ENCODE measurements around the gene LMBRD2. TPM values are rescaled to one million over a fixed set of nuclear protein-coding genes. Genes with fewer than 3 reads are reported as not detected.

Gene LMBRD2
- total RNA-seq, 1 experiment from 2014 or later, result 5.6 TPM

DNA sequence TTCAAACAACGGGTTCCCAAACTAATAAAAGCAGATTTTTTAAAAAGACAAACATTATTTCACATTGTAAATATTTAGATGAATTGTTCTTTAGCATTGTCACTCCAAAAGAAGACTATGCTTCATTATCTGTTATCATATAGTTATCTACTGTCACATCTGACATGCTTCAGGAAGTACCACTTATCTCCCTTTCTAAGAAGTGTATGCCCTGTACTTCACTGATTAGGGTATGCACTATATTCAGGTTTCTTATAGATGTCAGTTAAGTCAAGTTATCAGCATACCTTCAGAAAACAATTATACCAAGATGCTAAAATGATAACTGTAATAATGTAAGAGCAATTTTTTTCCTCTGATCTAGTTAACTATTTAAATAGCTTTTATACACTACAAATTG, 40.4 kb downstream of the LMBRD2 start (continued):
- TF ChIP-seq, protein P1, sequence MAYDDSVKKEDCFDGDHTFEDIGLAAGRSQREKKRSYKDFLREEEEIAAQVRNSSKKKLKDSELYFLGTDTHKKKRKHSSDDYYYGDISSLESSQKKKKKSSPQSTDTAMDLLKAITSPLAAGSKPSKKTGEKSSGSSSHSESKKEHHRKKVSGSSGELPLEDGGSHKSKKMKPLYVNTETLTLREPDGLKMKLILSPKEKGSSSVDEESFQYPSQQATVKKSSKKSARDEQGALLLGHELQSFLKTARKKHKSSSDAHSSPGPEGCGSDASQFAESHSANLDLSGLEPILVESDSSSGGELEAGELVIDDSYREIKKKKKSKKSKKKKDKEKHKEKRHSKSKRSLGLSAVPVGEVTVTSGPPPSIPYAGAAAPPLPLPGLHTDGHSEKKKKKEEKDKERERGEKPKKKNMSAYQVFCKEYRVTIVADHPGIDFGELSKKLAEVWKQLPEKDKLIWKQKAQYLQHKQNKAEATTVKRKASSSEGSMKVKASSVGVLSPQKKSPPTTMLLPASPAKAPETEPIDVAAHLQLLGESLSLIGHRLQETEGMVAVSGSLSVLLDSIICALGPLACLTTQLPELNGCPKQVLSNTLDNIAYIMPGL (CRISPR knock-in tag; IDR thresholded peaks at IDR 0.05), result no peak
- TF ChIP-seq TEAD4 (CRISPR knock-in tag; IDR thresholded peaks at IDR 0.05), result no peak
- TF ChIP-seq TEAD1 (CRISPR knock-in tag; IDR thresholded peaks at IDR 0.05), result no peak
- no peak for TF ChIP-seq IRF2 (CRISPR knock-in tag; IDR thresholded peaks at IDR 0.05; ENCODE audit: borderline replicate concordance, low read depth)
- TF ChIP-seq ZNF121 (CRISPR knock-in tag; IDR thresholded peaks at IDR 0.05), result no peak
- no peak for TF ChIP-seq ELF4 (CRISPR knock-in tag; IDR thresholded peaks at IDR 0.05; ENCODE audit: low read depth)
- no peak for TF ChIP-seq ZNF416 (CRISPR knock-in tag; IDR thresholded peaks at IDR 0.05)
- no peak for TF ChIP-seq ERG (CRISPR knock-in tag; IDR thresholded peaks at IDR 0.05)

- CTCF ChIA-PET, result no interaction called here
- POLR2A ChIA-PET, result no interaction called here
- DNase-seq (ENCODE audit: low spot score), result no peak
- no peak for ATAC-seq
- Mint-ChIP-seq H3K27ac (no peak overlapping the region), H3K4me3 (no peak overlapping the region), H3K36me3 (0 out of 2 replicates have a peak, but pooled peaks cover 2% of the 10 kb centered on the region), H3K27me3 (ENCODE audit: low read depth) (no peaks in the 10 kb centered on the region), H3K4me1 (no peaks in the 10 kb centered on the region), H3K9me3 (no peaks in the 10 kb centered on the region)
- TF ChIP-seq ESRRA (CRISPR knock-in tag; IDR thresholded peaks at IDR 0.05; ENCODE audit: borderline replicate concordance) (no peak), FOXK1 (CRISPR knock-in tag; IDR thresholded peaks at IDR 0.05) (no peak), ZMAT4 (CRISPR knock-in tag; IDR thresholded peaks at IDR 0.05) (no peak), ZNF232 (CRISPR knock-in tag; IDR thresholded peaks at IDR 0.05) (no peak), NFE2L1 (CRISPR knock-in tag; IDR thresholded peaks at IDR 0.05) (no peak), JUN (CRISPR knock-in tag; IDR thresholded peaks at IDR 0.05) (no peak)
Observed at GRCh38 chr5:36108758-36109460, 42.8 kb downstream of the LMBRD2 start.

DNA sequence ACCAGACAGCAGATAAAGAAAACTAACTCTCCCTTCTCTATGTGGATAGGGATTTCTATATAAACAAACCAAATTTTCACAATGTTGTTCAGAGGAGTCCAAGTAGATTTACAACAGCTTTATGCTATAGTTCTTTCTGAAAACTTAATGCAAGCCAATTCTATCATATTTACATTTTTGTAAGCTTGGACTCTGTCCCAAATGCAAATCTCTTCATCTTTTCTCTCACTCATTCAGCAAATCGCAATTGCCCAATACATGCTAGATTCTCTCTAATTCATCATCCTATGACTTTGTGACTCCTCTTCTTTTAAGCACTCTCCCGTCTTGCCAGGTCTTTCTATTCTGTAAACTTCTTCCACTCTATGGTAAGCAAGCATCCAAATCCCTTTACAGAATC, 45.9 kb downstream of the LMBRD2 start:
- ATAC-seq (no peak), DNase-seq (ENCODE audit: low spot score) (no peak)
- Mint-ChIP-seq H3K27ac (no peak overlapping the region), H3K4me3 (no peak overlapping the region), H3K4me1 (peaks cover 8% of the 10 kb centered on the region), H3K36me3 (0 out of 2 replicates have a peak, but pooled peaks cover 2% of the 10 kb centered on the region), H3K9me3 (no peaks in the 10 kb centered on the region), H3K27me3 (ENCODE audit: low read depth) (no peaks in the 10 kb centered on the region)
- TF ChIP-seq E2F1 (CRISPR knock-in tag; IDR thresholded peaks at IDR 0.05) (no peak), CBFB (CRISPR knock-in tag; IDR thresholded peaks at IDR 0.05; ENCODE audit: low read depth) (no peak)
- TF ChIP-seq, protein P2, sequence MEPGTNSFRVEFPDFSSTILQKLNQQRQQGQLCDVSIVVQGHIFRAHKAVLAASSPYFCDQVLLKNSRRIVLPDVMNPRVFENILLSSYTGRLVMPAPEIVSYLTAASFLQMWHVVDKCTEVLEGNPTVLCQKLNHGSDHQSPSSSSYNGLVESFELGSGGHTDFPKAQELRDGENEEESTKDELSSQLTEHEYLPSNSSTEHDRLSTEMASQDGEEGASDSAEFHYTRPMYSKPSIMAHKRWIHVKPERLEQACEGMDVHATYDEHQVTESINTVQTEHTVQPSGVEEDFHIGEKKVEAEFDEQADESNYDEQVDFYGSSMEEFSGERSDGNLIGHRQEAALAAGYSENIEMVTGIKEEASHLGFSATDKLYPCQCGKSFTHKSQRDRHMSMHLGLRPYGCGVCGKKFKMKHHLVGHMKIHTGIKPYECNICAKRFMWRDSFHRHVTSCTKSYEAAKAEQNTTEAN (CRISPR knock-in tag; IDR thresholded peaks at IDR 0.05), result no peak
- ChIA-PET POLR2A (no interaction called here), CTCF (interaction anchor here (1.1 kb wide), 1 partner anchor 27 kb away, joined by 5 read pairs; no protein-coding TSS in a partner anchor)

All from WTC11 (cell line).